CD4-positive, alpha-beta T cell treated with Interleukin-2 at 100 ng/mL for 4 hours (primary cell): ENCODE data around the gene HBP1.
"Not testable (repeated sequence)": the region's sequence is repeated elsewhere in the genome, so short reads cannot be mapped to it uniquely, and the experiment has no call there.

ENCODE experiments used
- DNase-seq: peaks from one replicate; pipeline ENCODE4 v3.0.0-alpha.2; 2020; ENCODE audit warnings: low spot score

Gene HBP1

DNA sequence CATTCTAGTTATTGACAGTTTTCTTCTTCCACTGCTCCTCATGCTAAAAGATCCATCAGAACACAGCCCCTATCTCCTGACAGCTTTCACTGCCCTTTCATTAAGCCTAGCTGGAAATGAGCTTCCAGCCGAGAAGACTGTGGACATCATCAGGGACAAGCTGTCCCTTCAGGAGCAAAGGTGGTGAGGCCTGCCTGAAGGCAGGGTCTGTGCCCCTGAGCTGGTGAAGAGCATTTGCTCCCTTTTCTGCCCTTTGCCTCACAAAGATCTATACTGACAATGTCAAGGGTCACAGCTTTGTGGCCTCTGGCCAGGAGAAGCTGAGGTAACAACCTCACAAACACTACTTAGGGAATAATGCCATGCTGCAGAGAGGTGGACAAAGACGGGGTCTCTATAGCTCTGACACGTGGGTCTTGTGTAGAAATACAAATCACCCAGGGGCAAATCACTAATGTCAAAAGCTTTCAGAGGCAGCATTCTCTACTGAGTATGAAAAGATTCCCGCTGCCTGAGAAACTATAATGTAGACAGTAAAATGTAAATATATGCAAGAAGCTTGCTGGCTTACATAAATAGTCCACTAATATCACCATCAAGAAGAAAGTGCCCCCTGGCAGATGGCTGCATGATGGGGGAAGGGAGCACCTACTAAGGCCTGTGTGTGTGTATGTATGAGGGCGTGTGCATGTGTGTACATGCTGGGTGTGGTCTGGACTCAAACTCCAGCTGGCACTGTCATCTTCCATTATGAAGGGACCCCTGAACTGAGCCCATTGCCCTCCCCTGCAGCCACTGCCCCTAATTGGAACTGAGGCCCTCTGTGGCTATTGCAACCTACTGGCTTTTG is 55.8 kb downstream of the HBP1 start:
- DNase-seq = no peak

DNA sequence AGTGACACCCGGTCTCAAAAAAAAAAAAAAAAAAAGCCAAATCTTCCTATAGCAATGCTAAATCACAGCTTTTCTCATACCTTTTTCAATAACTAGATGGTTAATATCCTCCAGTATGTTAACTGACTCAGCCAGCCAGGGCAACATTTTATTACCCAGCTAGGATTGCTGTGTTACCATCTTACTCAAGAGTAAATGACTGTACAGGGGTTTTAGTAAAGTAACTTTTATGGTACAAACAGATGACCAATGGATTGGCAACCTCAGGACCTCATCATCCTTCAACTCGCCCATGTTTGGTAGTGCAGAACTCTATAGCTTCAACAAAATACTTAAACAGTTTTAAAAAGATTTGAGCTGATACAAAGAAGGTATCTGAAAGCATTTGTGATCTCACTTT is 59.5 kb downstream of the HBP1 start:
- DNase-seq = no peak

DNA sequence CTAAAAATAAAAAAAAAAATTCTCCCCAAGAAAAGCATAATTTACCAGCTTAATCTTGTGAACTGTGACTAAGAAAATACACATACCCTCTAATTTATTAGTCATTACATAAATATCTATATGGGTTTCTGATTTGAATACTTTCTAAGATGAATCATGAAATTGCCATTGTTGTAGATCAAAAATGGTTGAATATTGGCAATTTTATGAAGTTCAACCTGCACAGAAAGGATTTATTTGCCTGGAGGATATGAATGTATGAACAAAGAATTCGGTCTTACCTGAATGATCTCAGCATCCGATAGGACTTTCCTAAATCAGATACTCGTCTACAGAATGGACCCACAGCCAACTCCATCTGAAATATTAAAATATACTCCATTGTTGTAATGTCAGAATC is 61.5 kb downstream of the HBP1 start:
- no peak for DNase-seq

DNA sequence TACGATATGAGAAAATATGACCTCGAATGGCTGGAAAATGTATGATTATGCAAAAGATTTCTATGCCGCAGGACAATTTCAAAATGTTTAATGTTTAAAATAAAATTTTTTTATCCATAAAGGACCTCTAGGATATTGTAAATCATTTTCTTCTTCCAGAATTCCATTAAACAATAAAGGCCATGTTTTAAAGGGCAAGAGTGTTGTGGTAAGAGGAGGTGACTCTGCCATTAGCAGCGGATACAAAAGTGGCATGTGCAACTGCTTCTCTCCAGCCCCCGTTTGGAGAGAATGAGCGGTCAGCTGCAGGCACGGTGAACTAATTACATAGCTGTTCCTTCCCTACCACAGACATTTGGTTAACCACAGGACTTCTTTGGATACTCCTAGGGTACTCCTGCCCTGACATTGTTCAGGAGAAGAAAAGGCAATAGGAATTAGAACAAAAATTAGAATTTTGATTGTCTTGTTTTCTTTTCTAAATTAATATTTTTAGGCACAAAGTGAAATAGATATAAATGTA is 63.8 kb downstream of the HBP1 start:
- DNase-seq = no peak

DNA sequence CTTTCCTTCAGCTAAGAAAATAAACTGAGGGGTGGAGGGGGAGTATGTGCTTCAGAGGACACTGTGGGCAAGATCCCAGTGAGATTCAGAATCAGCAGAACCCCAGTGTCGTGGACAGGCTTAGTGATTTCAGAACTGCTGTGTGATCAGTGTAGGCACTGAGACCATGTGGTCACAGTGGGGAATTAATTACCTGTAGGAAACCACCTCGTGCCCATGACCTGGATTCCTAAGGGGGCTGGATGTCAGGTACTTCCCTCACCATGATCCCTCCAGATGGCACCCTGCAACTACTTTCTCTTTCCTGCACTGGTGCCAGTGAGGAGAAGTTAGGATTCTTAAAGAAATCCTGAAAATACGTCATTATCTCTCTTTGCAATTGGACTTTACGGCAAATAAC is 64.4 kb downstream of the HBP1 start:
- DNase-seq = no peak

DNA sequence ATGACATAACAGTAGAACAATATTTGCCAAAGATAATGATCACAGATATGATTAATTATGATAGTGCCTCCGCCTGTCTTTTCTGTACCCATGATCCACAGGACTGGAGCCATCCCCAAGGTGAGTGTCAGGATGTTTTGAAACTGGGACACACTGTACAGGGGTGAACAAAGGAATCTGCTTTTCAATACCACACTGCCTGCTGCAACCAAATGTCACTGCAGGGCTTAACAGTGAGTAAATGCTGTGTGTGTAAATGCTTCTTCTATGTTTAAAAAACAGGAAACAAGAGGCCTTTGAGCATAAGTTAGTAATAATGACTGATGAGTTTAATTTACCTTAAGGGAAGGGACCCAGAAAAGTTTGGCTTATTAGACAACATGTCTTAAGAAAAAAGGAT is 65.2 kb downstream of the HBP1 start:
- no peak for DNase-seq

DNA sequence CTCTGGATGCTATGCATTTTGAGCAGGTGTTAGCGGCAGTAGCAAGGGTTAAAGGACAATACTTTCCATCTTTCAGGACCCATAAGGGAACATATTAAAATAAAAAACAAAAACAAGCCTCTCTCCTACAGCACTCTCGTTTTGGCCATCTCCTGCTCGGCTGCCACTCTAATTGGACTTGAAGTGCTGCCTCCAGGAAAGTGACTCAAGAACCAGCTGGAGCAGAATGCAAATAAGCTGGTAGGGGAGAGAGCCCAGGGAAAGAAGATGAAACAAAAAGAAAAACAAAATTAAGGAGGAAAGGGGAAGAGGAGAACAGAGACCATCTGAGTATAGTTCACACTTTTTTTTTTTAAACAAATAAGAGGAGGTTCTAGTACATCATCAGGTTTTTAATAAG is 65.6 kb downstream of the HBP1 start:
- DNase-seq = no peak

DNA sequence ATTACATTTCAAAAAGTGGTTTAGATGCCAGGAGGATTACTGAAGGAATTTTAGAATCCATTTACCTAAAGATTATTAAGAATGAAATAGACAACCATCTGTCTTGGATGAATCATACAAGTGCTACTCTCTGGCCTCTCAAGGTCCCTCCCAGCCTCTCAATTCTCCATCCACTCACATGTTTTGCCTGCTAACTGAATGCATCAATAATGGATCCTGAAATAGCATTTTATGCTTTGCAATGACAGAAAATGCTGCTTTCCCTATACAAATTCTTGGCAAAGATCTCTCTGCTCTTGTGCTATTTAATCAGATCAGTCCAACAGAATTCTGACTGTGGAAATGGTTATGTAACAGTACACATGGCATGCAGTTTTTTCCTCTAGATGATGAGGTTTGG is 68.1 kb downstream of the HBP1 start:
- DNase-seq = no peak

DNA sequence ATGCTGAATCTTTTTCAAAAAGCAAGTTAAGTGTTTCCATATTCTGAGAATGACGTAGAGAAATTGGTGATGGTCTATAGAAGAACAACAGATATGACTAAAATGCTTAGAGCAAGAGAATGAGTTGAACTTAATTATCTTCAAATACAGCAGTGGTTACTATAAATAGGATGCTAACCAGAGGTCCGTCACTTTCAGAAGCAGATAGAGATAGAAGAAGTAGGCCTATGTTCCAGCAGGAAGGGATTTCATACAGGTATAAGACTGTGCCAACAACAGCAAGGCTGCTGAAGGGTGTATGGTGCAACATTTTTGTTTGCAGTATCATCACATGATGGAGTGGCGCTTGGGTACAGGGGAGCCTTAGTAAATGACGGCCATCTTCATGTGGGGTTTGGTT is 68.6 kb downstream of the HBP1 start:
- DNase-seq = no peak

DNA sequence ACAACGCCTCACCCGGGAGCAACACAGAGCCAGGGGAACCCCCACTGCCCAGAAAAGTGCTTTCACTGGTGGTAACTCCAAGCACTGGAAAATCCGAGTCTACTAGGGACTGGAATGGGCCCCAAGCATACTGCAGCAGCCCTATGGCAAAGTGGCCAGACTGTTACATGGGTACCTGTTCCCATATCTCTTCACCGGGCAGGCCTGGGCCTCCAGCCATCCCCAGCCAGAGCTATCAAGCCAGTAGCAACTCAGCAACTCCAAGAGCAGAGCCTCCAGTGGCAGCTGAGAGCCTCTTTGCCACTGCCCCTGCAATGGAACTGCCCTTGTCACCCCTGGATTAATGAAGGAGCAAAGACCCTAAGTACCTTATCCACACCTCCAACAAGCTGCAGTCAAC is 73.5 kb downstream of the HBP1 start:
- DNase-seq = no peak

DNA sequence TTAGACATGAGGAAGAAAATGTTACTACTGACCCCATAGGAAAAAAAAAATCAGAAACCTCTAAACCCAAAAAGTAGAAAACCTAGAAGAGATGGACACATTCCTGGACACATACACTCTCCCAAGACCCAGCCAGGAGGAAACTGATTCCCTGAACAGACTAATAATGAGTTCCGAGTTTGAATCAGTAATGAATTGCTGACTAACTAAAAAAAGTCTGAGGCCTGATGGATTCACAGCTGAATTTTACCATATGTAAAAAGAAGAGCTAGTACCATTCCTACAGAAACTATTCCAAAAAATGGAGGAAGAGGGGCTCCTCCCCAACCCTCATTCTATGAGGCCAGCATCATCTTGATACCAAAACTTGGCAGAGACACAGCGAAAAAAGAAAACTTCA is 75.8 kb downstream of the HBP1 start:
- no peak for DNase-seq

DNA sequence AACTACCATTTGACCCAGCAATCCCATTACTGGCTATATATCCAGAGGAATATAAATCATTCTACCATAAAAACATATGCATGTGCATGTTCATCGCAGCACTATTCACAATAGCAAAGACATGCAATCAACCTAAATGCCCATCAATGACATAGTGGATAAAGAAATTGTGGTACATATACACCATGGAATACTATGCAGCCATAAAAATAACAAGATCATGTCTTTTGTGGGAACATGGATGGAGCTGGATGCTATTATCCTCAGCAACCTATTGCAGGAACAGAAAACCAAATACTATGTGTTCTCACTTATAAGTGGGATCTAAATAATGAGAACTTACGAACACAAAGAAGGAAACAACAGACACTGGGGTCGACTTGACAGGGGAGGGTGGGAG is 78.0 kb downstream of the HBP1 start:
- not testable (repeated sequence) for DNase-seq

DNA sequence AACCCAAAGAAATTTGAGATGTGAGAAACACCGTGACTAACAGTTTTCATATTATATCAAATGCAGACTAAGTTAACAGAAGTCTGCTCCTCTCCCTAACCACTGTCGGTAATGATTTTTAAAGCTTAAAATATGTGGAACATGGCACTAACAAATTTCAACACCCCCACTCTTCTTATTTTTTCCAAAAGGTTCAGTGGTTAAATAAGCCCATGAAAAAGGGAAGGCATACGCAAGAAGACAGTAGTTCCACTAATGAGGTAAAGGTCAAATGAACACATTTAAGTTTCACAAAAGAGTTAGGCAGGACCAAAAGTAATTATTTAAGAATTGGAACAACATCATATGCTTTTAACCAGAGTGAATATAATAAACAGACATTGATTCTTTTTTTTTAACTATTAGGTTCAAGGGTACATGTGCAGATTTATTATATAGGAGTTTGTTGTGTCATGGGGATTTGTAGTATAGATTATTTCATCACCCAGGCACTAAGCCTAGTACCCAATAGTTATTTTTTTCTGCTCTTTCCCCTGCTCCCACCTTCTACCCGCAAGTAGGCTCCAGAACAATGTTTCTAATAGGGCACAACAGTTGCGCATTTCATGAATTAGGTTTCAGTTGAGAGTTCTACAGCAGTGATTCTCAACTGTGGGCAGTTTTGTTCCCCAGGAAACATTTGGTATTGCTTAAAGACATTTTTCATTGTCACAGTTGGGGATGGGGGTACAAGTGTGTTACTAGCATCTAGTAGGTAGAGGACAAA is 79.9 kb downstream of the HBP1 start:
- DNase-seq = no peak

DNA sequence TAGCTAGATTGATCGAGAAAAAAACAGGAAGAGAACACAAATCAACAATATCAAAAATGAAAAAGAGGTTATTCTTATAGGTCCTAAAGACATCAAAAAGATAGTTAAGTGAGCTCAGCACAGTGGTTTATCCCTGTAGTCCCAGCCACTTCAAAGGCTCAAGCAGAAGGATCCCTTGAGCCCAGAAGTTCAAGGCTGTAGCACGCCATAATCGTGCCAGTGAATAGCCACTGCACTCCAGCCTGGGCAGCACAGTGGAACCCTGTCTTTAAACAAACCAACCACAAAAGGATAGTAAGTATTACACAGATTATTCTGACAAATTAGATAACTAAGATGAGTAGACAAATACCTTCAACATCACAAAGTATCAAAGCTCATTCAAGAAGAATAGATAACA is 83.2 kb downstream of the HBP1 start:
- no peak for DNase-seq
